Aorta (tissue), 5 donors: Measurements from ENCODE around the gene WDR5. TPM values are rescaled to one million over a fixed set of nuclear protein-coding genes. Genes with fewer than 3 reads are reported as not detected.

Experiments
- ATAC-seq: fragments of 200-7000 bp; cut with Tn5 transposase; one replicate; pipeline ENCODE4 v1.9.1; 2022; ENCODE audit warnings: moderate library complexity; ENCODE audit not compliant: low FRiP score
- DNase-seq, 2 donors: peaks; one replicate each; pipeline ENCODE4 v3.0.0-alpha.2; 2020
- H3K27ac ChIP-seq, 2 donors: one replicate each; pipeline ENCODE4 v1.5.1; 2013; ENCODE audit warnings: low read length in 2 of 2, mild to moderate bottlenecking in 2 of 2, moderate library complexity in 2 of 2, control low read depth in 1 of 2, inconsistent platforms in 1 of 2, low read depth in 1 of 2
- H3K27me3 ChIP-seq, 2 donors: one replicate each; pipeline ENCODE4 v1.6.1; 2013; ENCODE audit warnings: control low read depth in 1 of 2, low read length in 1 of 2, mild to moderate bottlenecking in 1 of 2, moderate library complexity in 1 of 2; ENCODE audit not compliant: insufficient read depth in 2 of 2, control insufficient read depth in 1 of 2
- H3K36me3 ChIP-seq, 2 donors: one replicate each; pipeline ENCODE4 v1.6.1; 2013; ENCODE audit warnings: control low read depth in 1 of 2, low read length in 1 of 2, mild to moderate bottlenecking in 1 of 2; ENCODE audit not compliant: insufficient read depth in 2 of 2, control insufficient read depth in 1 of 2
- H3K4me1 ChIP-seq, 2 donors: one replicate each; pipeline ENCODE4 v1.6.1; 2013; ENCODE audit warnings: low read length in 2 of 2, control low read depth in 1 of 2, mild to moderate bottlenecking in 1 of 2, moderate library complexity in 1 of 2; ENCODE audit not compliant: insufficient read depth in 2 of 2, control insufficient read depth in 1 of 2
- H3K4me3 ChIP-seq, 2 donors: one replicate each; pipeline ENCODE4 v1.5.1; 2013; ENCODE audit warnings: low read length in 2 of 2, control low read depth in 1 of 2, mild to moderate bottlenecking in 1 of 2
- H3K9me3 ChIP-seq: one replicate; pipeline ENCODE4 v1.6.1; 2013; ENCODE audit warnings: mild to moderate bottlenecking, low read length; ENCODE audit not compliant: control insufficient read depth
- WGBS, 2 donors: extraction: QIAGEN DNeasy Blood & Tissue Kit; methylation state at CpG; one replicate each; pipeline ENCODE4 v1.1.7; 2013; 5-methylcytosine and 5-hydroxymethylcytosine counted together
- intact Hi-C, 2 donors: fragments of 100-400 bp; cut with DNase I; formaldehyde crosslinking; loops; one replicate each; pipeline versions ENCODE4 v1.14.2 to v1.15.0; 2022
- polyA plus RNA-seq, 2 donors: library from polyadenylated mRNA; stranded (reverse); fragments of 200-250 nt; gene quantifications; one replicate each; pipeline ENCODE4 v1.2.3, GENCODE V29; 2013
- total RNA-seq, 2 donors: library from RNA; stranded (reverse); fragmentation: NEBNext Ultra II Directional; extraction: Animal tissue kit (Norgen Biotek cat#: 25700); gene quantifications; one replicate each; pipeline ENCODE4 v1.2.1, GENCODE V29; 2021
- donor health status: healthy with polysubstance abuse.
- donor health status: Bipolar disorder and iron deficiency.
- donor health status: DM: no; HTN: no; CAD: no.
- donor health status: DM: no; HTN: no; CAD: no.
- donor health status: DM: yes; HTN: yes; CAD: no.

The WDR5 gene
- total and polyA plus RNA-seq, 4 donors, result 11.5 to 25.1 (median 15.2) TPM

GRCh38 chr9:134138292-134138691 is 2.4 kb downstream of the WDR5 start:
- DNase-seq, result no peak
- H3K4me3 ChIP-seq, result no peak overlapping the region
- H3K27ac ChIP-seq, result no peak overlapping the region
- ATAC-seq, result no peak
- WGBS, 2 donors, result 17 to 19% methylated on average over 10 of the region's 10 CpGs
- no peaks in the 10 kb centered on the region for H3K4me1 ChIP-seq
- H3K9me3 ChIP-seq, result no peaks in the 10 kb centered on the region
- intact Hi-C loops, result no loop called here
- H3K36me3 ChIP-seq, result peaks cover 0 to 9% of the 10 kb centered on the region in 2 donors
- H3K27me3 ChIP-seq, result no peaks in the 10 kb centered on the region

- no peak overlapping the region for H3K27ac ChIP-seq
- H3K9me3 ChIP-seq, result no peaks in the 10 kb centered on the region
- 53 to 66% methylated on average over 11 of the region's 11 CpGs for WGBS, 2 donors
- H3K36me3 ChIP-seq, result peaks cover 0 to 9% of the 10 kb centered on the region in 2 donors
- H3K4me3 ChIP-seq, result no peak overlapping the region
- intact Hi-C loops, result no loop called here
- DNase-seq (no peak), ATAC-seq (no peak)
- no peaks in the 10 kb centered on the region for H3K27me3 ChIP-seq
- H3K4me1 ChIP-seq, result no peaks in the 10 kb centered on the region
These were observed 3.2 kb downstream of the WDR5 start for GRCh38 chr9:134139081-134139480.

GRCh38 chr9:134141906-134142305 is 6.0 kb downstream of the WDR5 start:
- no peaks in the 10 kb centered on the region for H3K9me3 ChIP-seq
- no peak for ATAC-seq
- WGBS, 2 donors, result 79 to 85% methylated on average over 13 of the region's 13 CpGs
- H3K27ac ChIP-seq, result no peak overlapping the region
- intact Hi-C loops, result no loop called here
- H3K4me3 ChIP-seq, result no peak overlapping the region
- H3K27me3 ChIP-seq, result no peaks in the 10 kb centered on the region
- DNase-seq, result no peak
- H3K4me1 ChIP-seq, result no peaks in the 10 kb centered on the region
- peaks cover 0 to 10% of the 10 kb centered on the region in 2 donors for H3K36me3 ChIP-seq

- no peaks in the 10 kb centered on the region for H3K9me3 ChIP-seq
- no peak overlapping the region for H3K4me3 ChIP-seq
- H3K27me3 ChIP-seq, result no peaks in the 10 kb centered on the region
- intact Hi-C loops, result no loop called here
- no peak for DNase-seq
- H3K4me1 ChIP-seq, result no peaks in the 10 kb centered on the region
- WGBS, 2 donors, result 29 to 33% methylated on average over 4 of the region's 4 CpGs
- no peak overlapping the region for H3K27ac ChIP-seq
- no peak for ATAC-seq
- H3K36me3 ChIP-seq, result peaks cover 0 to 12% of the 10 kb centered on the region in 2 donors
These were observed 8.9 kb downstream of the WDR5 start for GRCh38 chr9:134144801-134145200.

DNA sequence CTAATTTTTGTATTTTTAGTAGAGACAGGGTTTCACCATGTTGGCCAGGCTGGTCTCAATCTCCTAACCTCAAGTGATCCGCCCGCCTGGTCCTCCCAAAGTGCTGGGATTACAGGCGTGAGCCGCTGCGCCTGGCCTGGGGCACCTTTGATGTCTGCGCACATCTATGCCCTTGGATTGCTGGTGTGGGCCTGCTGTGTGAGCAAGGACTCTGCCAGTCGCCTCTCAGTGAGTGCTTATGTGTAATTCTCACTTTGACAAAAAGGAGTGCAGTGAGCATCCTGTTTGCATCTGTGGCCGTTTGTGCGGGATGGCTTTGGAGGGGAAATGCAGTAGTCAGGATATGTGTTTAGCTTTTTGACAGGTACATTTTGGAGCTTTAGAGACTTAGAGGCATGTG is 9.4 kb downstream of the WDR5 start:
- ATAC-seq, result no peak

DNA sequence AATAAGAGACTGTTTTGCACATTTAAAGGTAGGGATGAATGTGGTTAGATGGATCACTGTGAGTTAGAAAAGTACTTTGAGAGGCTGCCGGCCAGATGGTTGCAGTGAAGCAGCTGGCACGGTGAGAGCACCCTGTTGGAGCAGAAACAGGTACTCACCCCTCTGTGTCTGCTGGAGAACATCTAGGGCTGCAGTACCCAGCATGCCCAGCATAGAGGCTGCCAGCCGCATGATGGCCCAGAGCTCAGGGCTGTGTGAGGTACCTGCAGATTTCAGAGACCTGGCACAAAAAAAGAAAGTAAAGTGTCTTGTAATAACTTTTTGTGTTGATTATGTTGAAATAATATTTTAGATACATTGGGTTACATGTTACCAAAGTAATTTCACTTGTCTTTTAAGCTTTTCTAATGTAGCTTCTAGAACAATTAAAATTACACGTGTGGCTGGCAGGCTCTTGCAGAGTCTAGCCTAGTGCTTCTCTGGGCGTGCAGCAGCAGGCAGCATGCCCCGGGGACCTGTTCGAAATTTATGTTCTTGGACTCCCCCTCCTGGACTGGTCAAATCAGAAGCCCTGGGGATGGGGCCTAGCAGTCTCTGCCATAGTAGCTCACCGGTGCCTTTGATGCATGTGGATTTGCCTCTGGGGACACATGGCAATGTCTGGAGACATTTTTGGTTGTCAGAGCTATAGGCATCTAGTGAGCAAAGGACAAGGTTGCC is 11.1 kb downstream of the WDR5 start:
- Histone ChIP-seq H3K4me1 (no peaks in the 10 kb centered on the region), H3K4me3 (no peak overlapping the region), H3K36me3 (peaks cover 0 to 10% of the 10 kb centered on the region in 2 donors), H3K27ac (no peak overlapping the region), H3K9me3 (no peaks in the 10 kb centered on the region), H3K27me3 (no peaks in the 10 kb centered on the region)
- intact Hi-C loops, result no loop called here
- ATAC-seq, result no peak
- 58 to 64% methylated on average over 8 of the region's 8 CpGs for whole genome bisulfite sequencing, 2 donors
- DNase-seq, result no peak

More for the DNA sequence above, 9.4 kb downstream of the WDR5 start:
- Histone ChIP-seq H3K27me3 (no peaks in the 10 kb centered on the region), H3K9me3 (no peaks in the 10 kb centered on the region), H3K4me1 (no peaks in the 10 kb centered on the region), H3K27ac (no peak overlapping the region), H3K4me3 (no peak overlapping the region), H3K36me3 (peaks cover 0 to 12% of the 10 kb centered on the region in 2 donors)
- WGBS, 2 donors, result 91 to 92% methylated on average over 9 of the region's 9 CpGs
- intact Hi-C loops, result no loop called here
- no peak for DNase-seq

- no peaks in the 10 kb centered on the region for H3K4me1 ChIP-seq
- ATAC-seq, result no peak
- intact Hi-C loops, result no loop called here
- no peaks in the 10 kb centered on the region for H3K27me3 ChIP-seq
- DNase-seq, result no peak
- 77 to 87% methylated on average over 7 of the region's 7 CpGs for WGBS, 2 donors
- no peak overlapping the region for H3K4me3 ChIP-seq
- H3K36me3 ChIP-seq, result peaks cover 0 to 5% of the 10 kb centered on the region in 2 donors
- no peaks in the 10 kb centered on the region for H3K9me3 ChIP-seq
- H3K27ac ChIP-seq, result no peak overlapping the region
These were observed 13.5 kb downstream of the WDR5 start for GRCh38 chr9:134149380-134149779.

GRCh38 chr9:134150557-134151214 is 14.8 kb downstream of the WDR5 start:
- Histone ChIP-seq H3K4me1 (no peaks in the 10 kb centered on the region), H3K36me3 (peaks cover 2 to 5% of the 10 kb centered on the region in 2 donors), H3K27ac (no peak overlapping the region), H3K9me3 (no peaks in the 10 kb centered on the region), H3K27me3 (no peaks in the 10 kb centered on the region), H3K4me3 (no peak overlapping the region)
- ATAC-seq (no peak), DNase-seq (no peak)
- intact Hi-C loops, result no loop called here
- WGBS, 2 donors, result 85 to 86% methylated on average over 12 of the region's 12 CpGs

DNA sequence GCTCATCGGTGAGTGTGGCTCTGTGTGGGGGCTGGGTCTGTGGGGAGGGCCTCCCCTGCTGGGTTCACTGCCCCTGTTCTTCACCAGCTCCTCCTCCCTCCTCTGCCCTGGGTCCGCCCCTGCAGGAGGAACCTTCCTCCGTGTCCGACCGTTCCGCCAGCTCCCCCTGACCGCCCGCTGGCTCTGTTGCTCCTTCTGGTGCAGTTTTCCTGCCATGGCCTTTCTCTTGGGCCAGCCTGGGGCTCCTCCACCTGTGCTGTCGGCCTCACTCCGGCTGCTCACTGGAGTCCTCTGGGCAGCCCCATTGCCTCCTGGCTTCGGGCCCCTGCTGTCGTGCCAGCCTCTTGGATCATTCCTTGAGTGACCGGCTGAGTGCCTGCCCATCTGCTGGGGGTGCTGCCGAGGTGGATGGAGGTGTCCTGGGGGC is 16.2 kb downstream of the WDR5 start:
- peaks cover 2 to 15% of the 10 kb centered on the region in 2 donors for H3K36me3 ChIP-seq
- no peaks in the 10 kb centered on the region for H3K4me1 ChIP-seq
- H3K27me3 ChIP-seq, result no peaks in the 10 kb centered on the region
- no peak overlapping the region for H3K4me3 ChIP-seq
- intact Hi-C loops, result no loop called here
- no peaks in the 10 kb centered on the region for H3K9me3 ChIP-seq
- 65 to 69% methylated on average over 14 of the region's 14 CpGs for WGBS, 2 donors
- no peak overlapping the region for H3K27ac ChIP-seq
- ATAC-seq (no peak), DNase-seq (peak; percentile 42 to 70)
